Melanocyte of skin (primary cell): ENCODE data around the gene CACNB3. TPM values are rescaled to one million over a fixed set of nuclear protein-coding genes. Genes with fewer than 3 reads are reported as not detected.

Experiments used
- small RNA-seq, 2 donors: library from RNA; depleted of rRNA; stranded (forward); fragments of <200 nt; gene quantifications; one replicate each; pipeline ENCODE3, GENCODE V24; 2012
- total RNA-seq, 2 donors: library from RNA; depleted of rRNA; stranded (reverse); fragments of >200 nt; gene quantifications; 2 replicates each; pipeline ENCODE4 v1.2.3, GENCODE V29; 2012

The CACNB3 gene
- total RNA-seq = 10 to 100 TPM in 1 of 2 donors, 1 to 10 TPM in 1; 5.5 to 11.0 TPM

DNA sequence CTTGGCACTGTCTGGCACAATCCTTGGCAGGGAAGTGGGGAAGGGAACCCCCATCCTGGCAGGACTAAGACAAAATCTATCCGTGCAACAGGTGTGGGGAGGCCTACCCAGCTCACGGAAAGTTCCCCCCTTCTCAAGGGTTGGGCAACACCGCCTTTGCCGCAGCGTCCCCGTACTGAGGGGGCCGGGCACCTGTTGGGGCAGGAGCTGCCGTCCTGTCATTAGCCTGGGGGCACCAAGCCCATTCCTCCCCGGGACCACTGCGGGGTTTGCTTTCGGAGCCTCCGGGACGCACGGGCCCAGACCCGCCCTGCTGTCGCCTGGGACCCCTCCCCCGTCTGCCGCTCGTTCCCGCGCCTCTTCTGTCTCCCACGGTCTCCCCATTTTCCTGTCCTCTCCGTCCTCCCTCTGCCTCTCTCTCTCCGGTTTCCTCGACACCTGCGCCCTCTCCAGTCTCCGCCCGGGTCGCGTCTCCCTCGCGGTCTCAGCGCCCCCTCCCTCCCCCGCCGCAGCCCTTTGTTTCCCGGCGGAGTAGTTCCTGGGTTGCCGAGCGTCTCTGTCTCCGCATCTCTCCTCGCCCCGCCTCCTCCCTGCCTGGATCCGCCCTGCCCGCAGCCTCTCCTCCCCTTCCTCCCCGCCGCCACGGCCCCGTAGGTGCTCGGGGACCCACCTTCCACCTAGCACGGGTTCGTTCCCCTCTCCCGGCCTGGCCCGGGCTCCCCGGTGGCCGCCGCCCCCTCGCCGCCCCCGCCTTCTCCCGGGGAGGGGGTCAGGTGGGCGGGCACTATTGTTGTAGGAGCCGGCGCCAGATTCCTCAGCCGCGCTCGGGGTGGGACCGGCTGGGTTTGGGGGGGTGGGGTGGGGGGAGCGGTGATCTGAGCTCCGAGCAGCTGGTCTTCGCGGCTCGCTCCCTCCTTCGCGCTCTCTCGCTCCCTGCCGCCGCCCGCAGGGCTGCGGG lies at the start of gene CACNB3:
CACNB3 (plus strand) TSS at position 624 of the 958 bp plus-strand sequence. CDS start 434 bp downstream, outside the sequence.

GRCh38 chr12:48788854-48789775 lies 29.2 kb upstream of the CACNB3 start, which contains the start of gene ADCY6:
TSS of gene ADCY6 (minus strand) at chr12:48789089. CDS start at chr12:48783434, 5,655 bp downstream.

DNA sequence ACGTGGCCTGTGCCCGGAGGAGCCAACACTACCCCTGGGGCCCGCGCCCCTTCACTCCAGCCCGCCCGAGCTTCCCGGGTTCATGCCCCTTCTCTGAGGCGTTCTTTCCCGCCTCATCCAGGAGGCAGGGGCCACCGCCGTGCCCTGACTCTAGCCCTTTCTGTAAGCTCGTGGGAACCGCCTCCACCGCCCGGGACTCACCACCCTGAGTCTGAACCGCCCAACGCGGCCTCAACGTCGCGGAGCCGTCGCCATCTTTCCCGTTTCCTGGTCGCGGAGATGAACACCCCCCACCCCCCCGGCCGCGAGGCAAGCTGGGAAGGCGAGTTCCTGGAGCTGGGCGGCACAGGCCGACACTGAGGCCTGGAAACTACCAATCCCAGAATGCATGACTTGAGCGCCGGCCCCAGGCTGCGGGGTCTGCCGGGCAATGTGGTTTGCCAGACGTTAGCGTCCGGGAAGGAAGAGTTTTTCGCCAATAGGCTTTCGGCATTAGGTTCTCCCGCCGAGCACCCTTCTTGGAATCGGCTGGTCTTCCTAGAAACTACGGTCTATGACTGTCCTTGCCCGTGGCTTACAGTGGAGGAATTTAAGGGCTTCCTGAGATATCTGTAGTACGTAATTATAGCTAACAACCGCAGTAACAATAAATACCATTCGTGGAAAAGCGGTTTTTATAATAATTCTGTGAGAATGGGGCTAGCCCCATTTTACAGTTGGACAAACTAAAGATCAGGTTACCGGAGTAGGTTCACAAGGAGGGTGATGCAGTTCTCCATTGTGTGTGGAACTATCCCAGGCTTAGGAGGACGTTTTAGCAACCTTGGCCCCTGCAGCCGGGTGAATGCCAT lies 33.8 kb downstream of the CACNB3 start, which contains the start of gene DDX23:
DDX23 (minus strand) TSS at position 281 of the 851 bp plus-strand sequence. CDS start 6,381 bp downstream, outside the sequence.

DNA sequence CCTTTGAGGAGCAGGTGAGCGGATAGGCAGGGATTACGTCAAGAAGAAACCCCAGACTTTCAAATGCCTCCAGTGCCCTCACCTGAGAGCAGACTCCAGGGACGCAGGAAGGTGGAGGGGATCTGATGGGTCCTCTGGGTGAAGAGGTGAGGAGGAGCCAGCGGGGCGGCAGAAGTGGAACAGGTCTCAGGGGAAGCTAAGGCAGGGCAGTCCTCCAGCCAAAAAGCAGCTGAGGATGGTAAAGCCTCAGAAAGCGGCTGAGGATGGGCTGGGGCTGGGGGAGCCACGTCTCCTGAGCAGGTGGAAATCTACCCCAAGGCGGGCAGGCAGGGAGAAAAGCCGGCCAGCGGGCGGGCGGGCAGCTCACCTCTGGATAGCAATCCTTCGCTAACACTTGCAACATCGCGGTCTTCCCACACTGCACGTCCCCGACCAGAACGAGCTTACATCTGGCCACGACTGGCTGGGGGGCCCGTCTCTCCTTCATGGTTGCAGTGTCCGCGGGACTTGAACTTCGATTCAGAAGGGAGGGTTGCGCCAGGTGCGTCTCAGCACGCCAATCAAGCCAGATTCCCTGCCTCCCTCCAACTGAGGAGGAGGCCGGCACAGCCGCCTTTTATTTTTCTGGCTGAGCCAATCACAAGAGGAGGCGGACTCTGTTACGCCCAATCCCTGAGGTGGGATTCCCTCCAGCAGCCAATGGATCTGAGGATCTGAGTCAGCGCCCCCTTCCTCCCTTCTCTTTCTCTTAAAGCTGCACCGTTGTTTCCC lies 47.2 kb downstream of the CACNB3 start, which contains the start of gene RND1:
RND1 (minus strand) TSS at position 590 of the 771 bp plus-strand sequence; CDS start at position 487, 103 bp downstream.

Small RNA genes lying within 50 kb of the gene (small RNA-seq; reads per million reads assigned to genes)
- gene MIR4701 = 0 to 0.06 reads per million in 2 donors
- 0 reads per million in 2 donors for gene RF00019

Other genes with a start within 250 kb of the CACNB3 start
- not detected for gene LALBA, start 248.4 kb upstream of the CACNB3 start, total RNA-seq
- 10 to 100 TPM; 50.9 to 64.3 TPM for gene KANSL2, start 136.3 kb upstream of the CACNB3 start, total RNA-seq
- gene CCNT1, start 101.8 kb upstream of the CACNB3 start, total RNA-seq = 10 to 100 TPM; 29.3 to 49.0 TPM
- gene ADCY6, start 29.4 kb upstream of the CACNB3 start, total RNA-seq = 10 to 100 TPM; 24.6 to 28.2 TPM
- 10 to 100 TPM; 57.5 to 85.6 TPM for gene DDX23, start 33.7 kb downstream of the CACNB3 start, total RNA-seq
- gene RND1, start 47.4 kb downstream of the CACNB3 start, total RNA-seq = under 1 TPM in 1 of 2 donors, not detected in 1; 0.33 TPM
- gene FKBP11, start 107.0 kb downstream of the CACNB3 start, total RNA-seq = 10 to 100 TPM in 1 of 2 donors, 1 to 10 TPM in 1; 5.5 to 16.3 TPM
- 10 to 100 TPM; 65.7 to 70.3 TPM for gene ARF3, start 139.0 kb downstream of the CACNB3 start, total RNA-seq
- not detected for gene WNT10B, start 153.2 kb downstream of the CACNB3 start, total RNA-seq
- not detected for gene WNT1, start 159.8 kb downstream of the CACNB3 start, total RNA-seq
- gene DDN, start 180.9 kb downstream of the CACNB3 start, total RNA-seq = under 1 TPM; under 0.01 TPM
- gene PRKAG1, start 200.3 kb downstream of the CACNB3 start, total RNA-seq = 10 to 100 TPM; 65.7 to 72.6 TPM
- 10 to 100 TPM; 25.8 to 38.6 TPM for gene KMT2D, start 242.3 kb downstream of the CACNB3 start, total RNA-seq